Hippocampal formation (tissue), 2 donors: ENCODE measurements around the gene SPEM1.
"Not testable (repeated sequence)": the region's sequence is repeated elsewhere in the genome, so short reads cannot be mapped to it uniquely, and the experiment has no call there.

Source experiments
- DNase-seq, 2 donors: peaks; one replicate each; lab custom pipeline; 2025; lab: John Stamatoyannopoulos, UW

Gene SPEM1

DNA sequence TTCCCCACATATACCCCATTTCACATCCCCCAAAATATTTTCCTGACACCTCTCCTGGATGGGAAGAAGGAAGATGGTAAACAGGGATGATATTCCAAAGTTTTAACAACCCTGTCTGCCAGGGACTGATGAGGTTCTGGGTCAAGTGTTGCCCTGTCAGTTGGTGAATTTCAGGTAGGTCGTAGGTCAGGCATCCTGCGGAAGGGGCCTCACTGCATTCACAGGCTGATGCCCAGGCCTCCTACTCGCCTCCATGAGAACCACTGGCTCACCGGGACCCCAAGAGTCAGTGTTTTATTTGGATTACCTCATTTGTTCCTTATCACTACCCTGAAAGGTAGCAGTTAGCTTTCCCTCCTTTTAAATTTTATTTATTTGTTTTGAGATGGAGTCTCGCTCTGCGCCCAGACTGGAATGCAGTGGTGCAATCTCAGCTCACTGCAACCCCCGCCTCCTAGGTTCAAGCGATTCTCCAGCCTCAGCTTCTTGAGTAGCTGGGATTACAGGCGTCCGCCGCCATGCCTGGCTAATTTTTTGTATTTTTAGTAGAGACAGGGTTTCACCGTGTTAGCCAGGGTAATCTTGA is 48.8 kb downstream of the SPEM1 start:
- no peak for DNase-seq

DNA sequence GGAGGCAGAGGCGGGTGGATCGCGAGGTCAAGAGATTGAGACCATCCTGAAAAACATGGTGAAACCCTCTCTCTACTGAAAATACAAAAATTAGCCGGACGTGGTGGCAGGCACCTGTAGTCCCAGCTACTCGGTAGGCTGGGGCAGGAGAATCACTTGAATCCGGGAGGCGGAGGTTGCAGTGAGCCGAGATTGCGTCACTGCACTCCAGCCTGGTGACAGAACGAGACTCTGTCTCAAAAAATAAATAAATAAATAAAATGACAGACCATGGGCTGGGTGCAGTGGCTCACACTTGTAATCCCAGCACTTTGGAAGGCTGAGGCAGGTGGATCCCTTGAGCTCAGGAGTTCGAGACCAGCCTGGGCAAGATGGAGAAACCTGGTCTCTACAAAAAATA is 49.7 kb downstream of the SPEM1 start:
- not testable (repeated sequence) for DNase-seq

DNA sequence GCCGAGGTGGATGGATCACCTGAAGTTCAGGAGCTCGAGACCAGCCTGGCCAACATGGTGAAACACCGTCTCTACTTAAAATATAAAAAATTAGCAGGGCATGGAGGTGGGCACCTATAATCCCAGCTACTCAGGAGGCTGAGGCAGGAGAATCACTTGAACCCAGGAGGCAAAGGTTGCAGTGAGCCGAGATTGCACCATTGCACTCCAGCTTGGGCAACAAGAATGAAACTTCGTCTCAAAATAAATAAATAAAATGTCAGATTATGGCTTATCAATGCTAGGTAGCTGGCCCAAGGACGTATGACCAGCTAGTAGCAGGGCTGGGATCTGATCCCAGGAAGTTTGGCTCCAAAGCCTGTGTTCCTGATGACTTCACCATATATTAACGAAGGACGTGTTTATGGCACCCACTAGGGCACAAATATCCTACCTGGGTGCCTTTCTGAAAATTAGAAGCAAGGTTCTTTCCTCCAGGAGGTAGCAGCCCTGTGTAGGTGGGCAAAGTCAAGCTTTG is 50.4 kb downstream of the SPEM1 start:
- not testable (repeated sequence) for DNase-seq
